Adrenal gland (tissue), 12 donors: ENCODE data around the gene RGS7. TPM values are rescaled to one million over a fixed set of nuclear protein-coding genes. Genes with fewer than 3 reads are reported as not detected.

Experiments used
- DNase-seq, 7 donors: peaks; one replicate each; pipeline ENCODE4 v3.0.0-alpha.2; 2019 to 2020
- H3K27ac ChIP-seq, 5 donors: fragments of 200-600 bp; sonication (generic) in 4 of 5; 1 replicate in 3 of 5; 2 replicates in 2 of 5; pipeline versions ENCODE4 v1.5.1 to v1.8.0; 2016 to 2020; ENCODE audit warnings: mild to moderate bottlenecking in 1 of 5
- H3K27me3 ChIP-seq: fragments of 200-600 bp; 2 replicates; pipeline ENCODE4 v1.8.0; 2021
- H3K36me3 ChIP-seq, 2 donors: fragments of 200-600 bp; replicated peaks in 1 of 2; 1 replicate in 1 of 2; 2 replicates in 1 of 2; pipeline versions ENCODE4 v1.5.1 to v1.8.0; 2018 to 2022
- H3K4me1 ChIP-seq, 2 donors: fragments of 200-600 bp; replicated peaks in 1 of 2; 1 replicate in 1 of 2; 2 replicates in 1 of 2; pipeline versions ENCODE4 v1.5.1 to v1.8.0; 2018 to 2021
- H3K4me3 ChIP-seq, 4 donors: fragments of 200-600 bp; sonication (generic) in 3 of 4; one replicate each; pipeline ENCODE4 v1.5.1; 2016 to 2018
- H3K9me3 ChIP-seq, 3 donors: fragments of 200-600 bp; sonication (generic) in 1 of 3; replicated peaks in 1 of 3; 1 replicate in 2 of 3; 2 replicates in 1 of 3; pipeline versions ENCODE4 v1.5.1 to v1.8.0; 2016 to 2021
- POLR2A ChIP-seq, 2 donors: fragments of 450-650 bp; IDR thresholded peaks; one replicate each; pipeline ENCODE4 v1.6.1; 2017; ENCODE audit warnings: antibody characterized with exemption in 2 of 2, mild to moderate bottlenecking in 2 of 2, moderate library complexity in 1 of 2
- WGBS, 4 donors: extraction: QIAGEN DNeasy Blood & Tissue Kit in 2 of 4; methylation state at CpG; one replicate each; pipeline versions ENCODE4 v1.1.5 to v1.1.7; 2013 to 2017; 5-methylcytosine and 5-hydroxymethylcytosine counted together
- intact Hi-C, 2 donors: fragments of 100-400 bp; cut with DNase I; formaldehyde crosslinking; loops; one replicate each; pipeline versions ENCODE4 v1.14.1 to v1.15.0; 2022 to 2023
- polyA plus RNA-seq, 3 donors: library from polyadenylated mRNA; stranded (reverse); fragments of 200-250 nt in 2 of 3; fragments of 350-450 nt in 1 of 3; fragmentation: Illumina TruSeq in 1 of 3; extraction: RNeasy Lipid Tissue Mini Kit (QIAGEN cat#74804) in 1 of 3; gene quantifications; one replicate each; pipeline ENCODE4 v1.2.3, GENCODE V29; 2013 to 2014
- total RNA-seq, 9 donors: library from RNA; depleted of rRNA in 4 of 9; stranded (reverse); fragments of >200 nt in 4 of 9; fragments of 120-200 nt in 1 of 9; fragmentation: NEBNext Ultra II Directional in 1 of 9; extraction: Animal tissue kit (Norgen Biotek cat#: 25700) in 1 of 9; gene quantifications; one replicate each; pipeline versions ENCODE4 v1.1.0 to v1.2.4, GENCODE V29; 2013 to 2023
- TF ChIP-seq, protein P1 (sequence below), 6 experiments: fragments of 450-650 bp in 4 of 6; fragments of 200-600 bp in 2 of 6; sonication (generic) in 1 of 6; IDR thresholded peaks; 1 replicate in 5 of 6; 2 replicates in 1 of 6; pipeline versions ENCODE4 v1.5.1 to v1.8.0; 2016 to 2021; ENCODE audit warnings: antibody characterized with exemption in 6 of 6, mild to moderate bottlenecking in 2 of 6, moderate library complexity in 1 of 6
- donor health status: healthy with polysubstance abuse.
- donor health status: Bipolar disorder and iron deficiency.
- donor health status: DM: yes; HTN: yes; CAD: no.
- donor health status: DM: no; HTN: no; CAD: no.
- donor health status: DM: no; HTN: no; CAD: no.
- donor health status: DM: yes; HTN: yes; CAD: no.

Gene RGS7
- total and polyA plus RNA-seq, 12 donors = 1.1 to 6.1 (median 3.0) TPM

DNA sequence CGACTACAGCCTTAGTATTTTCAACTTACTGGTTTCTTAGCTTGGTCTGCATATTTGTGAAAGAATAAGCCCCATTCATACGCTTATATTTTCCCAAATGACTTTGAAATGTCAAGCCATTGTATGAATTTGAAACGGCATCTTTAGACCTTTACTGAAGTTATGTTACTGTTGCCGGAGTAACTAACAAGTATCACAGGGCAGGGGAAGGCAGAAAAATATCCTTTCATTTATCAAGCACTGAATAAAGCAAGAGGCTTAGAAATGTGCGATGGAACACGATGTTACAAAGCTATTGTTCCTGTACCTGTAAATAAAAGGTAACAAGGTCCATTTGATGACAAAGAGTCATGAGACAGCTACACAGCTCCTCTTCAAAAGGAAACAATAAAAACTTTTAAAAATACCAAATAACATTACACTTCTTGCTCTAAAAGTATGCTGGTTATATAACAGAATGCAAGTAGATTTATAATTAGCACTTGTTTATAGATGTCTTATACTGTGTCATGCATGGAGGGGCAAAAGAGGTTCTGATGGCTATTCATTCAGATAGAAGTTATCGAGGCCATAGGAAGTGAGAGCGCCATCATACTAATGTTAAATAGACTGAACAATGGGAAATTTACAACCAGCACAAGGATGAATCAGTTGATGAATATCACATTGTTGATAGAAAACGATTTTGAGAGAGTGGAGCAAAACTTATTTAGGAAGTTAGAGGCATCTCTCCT is 322.6 kb downstream of the RGS7 start:
- TF ChIP-seq, protein P1, sequence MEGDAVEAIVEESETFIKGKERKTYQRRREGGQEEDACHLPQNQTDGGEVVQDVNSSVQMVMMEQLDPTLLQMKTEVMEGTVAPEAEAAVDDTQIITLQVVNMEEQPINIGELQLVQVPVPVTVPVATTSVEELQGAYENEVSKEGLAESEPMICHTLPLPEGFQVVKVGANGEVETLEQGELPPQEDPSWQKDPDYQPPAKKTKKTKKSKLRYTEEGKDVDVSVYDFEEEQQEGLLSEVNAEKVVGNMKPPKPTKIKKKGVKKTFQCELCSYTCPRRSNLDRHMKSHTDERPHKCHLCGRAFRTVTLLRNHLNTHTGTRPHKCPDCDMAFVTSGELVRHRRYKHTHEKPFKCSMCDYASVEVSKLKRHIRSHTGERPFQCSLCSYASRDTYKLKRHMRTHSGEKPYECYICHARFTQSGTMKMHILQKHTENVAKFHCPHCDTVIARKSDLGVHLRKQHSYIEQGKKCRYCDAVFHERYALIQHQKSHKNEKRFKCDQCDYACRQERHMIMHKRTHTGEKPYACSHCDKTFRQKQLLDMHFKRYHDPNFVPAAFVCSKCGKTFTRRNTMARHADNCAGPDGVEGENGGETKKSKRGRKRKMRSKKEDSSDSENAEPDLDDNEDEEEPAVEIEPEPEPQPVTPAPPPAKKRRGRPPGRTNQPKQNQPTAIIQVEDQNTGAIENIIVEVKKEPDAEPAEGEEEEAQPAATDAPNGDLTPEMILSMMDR (IDR thresholded peaks at IDR 0.05) = no peak
- TF ChIP-seq POLR2A (IDR thresholded peaks at IDR 0.05) = no peak
- no peak overlapping the region for H3K4me3 ChIP-seq
- DNase-seq = no peak
- intact Hi-C loops = no loop called here
- 69 to 79% (median 70%) methylated on average over 9 of the region's 9 CpGs for WGBS, 4 donors
- H3K9me3 ChIP-seq = no peaks in the 10 kb centered on the region
- H3K36me3 ChIP-seq = no peaks in the 10 kb centered on the region
- no peak overlapping the region for H3K27ac ChIP-seq
- no peaks in the 10 kb centered on the region for H3K27me3 ChIP-seq
- H3K4me1 ChIP-seq = no peaks in the 10 kb centered on the region

DNA sequence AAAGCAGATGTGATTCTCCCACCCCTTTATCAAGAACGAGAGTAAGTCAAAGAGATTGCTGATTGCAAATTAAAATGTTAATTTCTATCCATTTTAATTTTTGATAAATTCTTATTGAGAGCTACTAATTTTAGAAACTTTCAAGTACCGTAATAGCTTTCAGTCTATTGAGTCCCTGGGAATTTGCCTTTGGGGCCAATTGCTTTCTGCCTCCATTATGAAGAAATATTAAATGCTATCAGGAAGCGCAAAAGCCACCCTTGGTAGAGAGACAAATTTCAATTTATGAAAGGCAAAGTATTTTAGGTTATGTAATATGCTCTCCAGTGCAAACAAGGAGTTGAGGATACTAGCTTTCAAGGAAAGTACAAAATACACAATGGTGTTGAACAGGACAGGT is 332.2 kb downstream of the RGS7 start:
- H3K9me3 ChIP-seq = no peaks in the 10 kb centered on the region
- no peak for TF ChIP-seq POLR2A (IDR thresholded peaks at IDR 0.05)
- TF ChIP-seq, protein P1 (IDR thresholded peaks at IDR 0.05) = no peak
- no peak for DNase-seq
- WGBS, 4 donors = 13 to 86% (median 67%) methylated on average over 3 of the region's 3 CpGs
- H3K36me3 ChIP-seq = no peaks in the 10 kb centered on the region
- intact Hi-C loops = no loop called here
- no peak overlapping the region for H3K27ac ChIP-seq
- H3K27me3 ChIP-seq = no peaks in the 10 kb centered on the region
- H3K4me1 ChIP-seq = no peaks in the 10 kb centered on the region
- no peak overlapping the region for H3K4me3 ChIP-seq

GRCh38 chr1:241022366-241022765 is 334.6 kb downstream of the RGS7 start:
- H3K27me3 ChIP-seq = no peaks in the 10 kb centered on the region

DNA sequence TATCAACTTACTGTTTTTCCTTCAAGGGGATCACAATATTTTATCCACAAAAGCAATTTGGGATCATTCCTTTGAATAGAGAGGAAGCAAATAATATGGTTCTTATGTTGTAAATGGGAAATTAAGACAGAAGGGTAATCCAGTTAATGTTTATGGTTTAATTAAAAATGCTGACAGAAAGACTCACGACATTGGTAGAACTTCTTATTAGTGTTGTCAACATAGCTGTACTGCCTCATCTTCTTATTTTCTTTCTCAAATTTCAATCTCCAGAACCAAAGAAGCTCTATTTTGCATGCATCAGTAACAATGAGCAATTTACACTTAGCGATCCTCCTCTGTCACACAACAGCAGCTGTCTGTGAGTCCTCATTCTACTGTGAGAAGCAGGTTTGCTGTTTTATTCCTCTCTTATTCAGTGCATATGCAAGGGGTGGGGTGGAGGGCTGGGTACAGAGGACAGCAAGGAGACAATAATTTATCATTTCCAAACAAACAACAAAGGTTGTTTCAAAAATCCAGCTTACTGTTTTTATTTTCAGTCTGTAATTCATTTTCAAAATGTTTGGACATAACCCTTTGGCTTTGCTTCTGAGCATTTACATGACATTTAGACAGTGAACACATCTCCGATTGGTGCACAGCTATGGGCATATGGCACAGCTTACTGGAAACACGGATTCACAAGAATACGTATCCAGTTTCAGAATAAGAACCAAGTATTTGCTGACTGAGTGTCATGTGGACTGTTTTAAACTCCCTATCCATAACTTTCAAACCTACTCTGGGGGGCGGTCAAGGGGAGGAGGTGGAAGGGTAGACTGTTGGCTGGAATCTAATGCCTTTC is 335.9 kb downstream of the RGS7 start:
- 85 to 89% (median 88%) methylated on average over 6 of the region's 6 CpGs for WGBS, 4 donors
- H3K4me1 ChIP-seq = no peaks in the 10 kb centered on the region
- no peak overlapping the region for H3K4me3 ChIP-seq
- TF ChIP-seq POLR2A (IDR thresholded peaks at IDR 0.05) = no peak
- TF ChIP-seq, protein P1 (IDR thresholded peaks at IDR 0.05) = no peak
- H3K36me3 ChIP-seq = no peaks in the 10 kb centered on the region
- DNase-seq = no peak
- no peaks in the 10 kb centered on the region for H3K27me3 ChIP-seq
- intact Hi-C loops = no loop called here
- H3K27ac ChIP-seq = no peak overlapping the region
- no peaks in the 10 kb centered on the region for H3K9me3 ChIP-seq

More at GRCh38 chr1:241022366-241022765, 334.6 kb downstream of the RGS7 start:
- Histone ChIP-seq H3K4me1 (no peaks in the 10 kb centered on the region), H3K36me3 (no peaks in the 10 kb centered on the region), H3K9me3 (no peaks in the 10 kb centered on the region), H3K27ac (no peak overlapping the region), H3K4me3 (no peak overlapping the region)
- no peak for TF ChIP-seq POLR2A (IDR thresholded peaks at IDR 0.05)
- TF ChIP-seq, protein P1 (IDR thresholded peaks at IDR 0.05) = no peak
- DNase-seq = no peak
- WGBS, 4 donors = 89 to 91% (median 91%) methylated on average over 4 of the region's 4 CpGs
- intact Hi-C loops = no loop called here
